Cardiac atrium fibroblast (primary cell): Measurements from ENCODE around the gene RXYLT1. TPM values are rescaled to one million over a fixed set of nuclear protein-coding genes. Genes with fewer than 3 reads are reported as not detected.

Experiments used
- total RNA-seq: library from RNA; depleted of rRNA; stranded (reverse); fragments of >200 nt; gene quantifications from 2 replicates; pipeline ENCODE4 v1.2.3, GENCODE V29; 2015

Gene RXYLT1
- 12.1 and 14.7 TPM in 2 replicates for total RNA-seq

GRCh38 chr12:63779498-63780481 is at the start of gene RXYLT1:
Gene RXYLT1 (plus strand): TSS chr12:63779909. CDS start chr12:63779961, 52 bp downstream.

GRCh38 chr12:63844391-63845341 is 65.0 kb downstream of the RXYLT1 start, which contains the start of gene SRGAP1:
Gene SRGAP1 (plus strand): TSS chr12:63844700. CDS start chr12:63844817, 117 bp downstream.

Other genes starting within 250 kb of the RXYLT1 start
- 0.36 and 0.81 TPM in 2 replicates for gene DPY19L2, start 111.4 kb upstream of the RXYLT1 start, total RNA-seq
- gene SRGAP1, start 64.8 kb downstream of the RXYLT1 start, total RNA-seq, result 4.4 and 4.7 TPM in 2 replicates